HG02973 (cell line): ENCODE results near the gene BPIFB3.

Experiments
- ATAC-seq: cut with Tn5 transposase; IDR thresholded peaks from one replicate; pipeline ENCODE4 v1.9.1; 2021; ENCODE audit warnings: moderate library complexity; ENCODE audit not compliant: unreplicated experiment

The BPIFB3 gene

GRCh38 chr20:33015700-33016580 is 37.8 kb upstream of the BPIFB3 start:
- no peak for ATAC-seq

- ATAC-seq: no peak
Measured at GRCh38 chr20:33016581-33017109, 37.1 kb upstream of the BPIFB3 start.

- no peak for ATAC-seq
Measured at GRCh38 chr20:33017542-33017941, 36.2 kb upstream of the BPIFB3 start.

GRCh38 chr20:33018169-33018931 is 35.4 kb upstream of the BPIFB3 start:
- ATAC-seq: no peak

GRCh38 chr20:33019465-33020277 is 34.0 kb upstream of the BPIFB3 start:
- no peak for ATAC-seq

GRCh38 chr20:33020278-33021161 is 33.2 kb upstream of the BPIFB3 start:
- ATAC-seq: no peak

- ATAC-seq: no peak
Measured at GRCh38 chr20:33021879-33022278, 31.8 kb upstream of the BPIFB3 start.

- no peak for ATAC-seq
Measured at GRCh38 chr20:33022289-33022688, 31.4 kb upstream of the BPIFB3 start.

GRCh38 chr20:33022694-33023438 is 30.8 kb upstream of the BPIFB3 start:
- no peak for ATAC-seq

GRCh38 chr20:33023439-33024242 is 30.1 kb upstream of the BPIFB3 start:
- ATAC-seq: no peak

- no peak for ATAC-seq
Measured at GRCh38 chr20:33024243-33024560, 29.5 kb upstream of the BPIFB3 start.

- ATAC-seq: no peak
Measured at GRCh38 chr20:33024609-33025317, 28.9 kb upstream of the BPIFB3 start.

- ATAC-seq: no peak
Measured at GRCh38 chr20:33025318-33025876, 28.3 kb upstream of the BPIFB3 start.

GRCh38 chr20:33026072-33026778 is 27.5 kb upstream of the BPIFB3 start:
- ATAC-seq: no peak

- ATAC-seq: no peak
Measured at GRCh38 chr20:33026779-33027759, 26.6 kb upstream of the BPIFB3 start.
